ENCODE data around the gene MRGPRD.

MRGPRD gene

DNA sequence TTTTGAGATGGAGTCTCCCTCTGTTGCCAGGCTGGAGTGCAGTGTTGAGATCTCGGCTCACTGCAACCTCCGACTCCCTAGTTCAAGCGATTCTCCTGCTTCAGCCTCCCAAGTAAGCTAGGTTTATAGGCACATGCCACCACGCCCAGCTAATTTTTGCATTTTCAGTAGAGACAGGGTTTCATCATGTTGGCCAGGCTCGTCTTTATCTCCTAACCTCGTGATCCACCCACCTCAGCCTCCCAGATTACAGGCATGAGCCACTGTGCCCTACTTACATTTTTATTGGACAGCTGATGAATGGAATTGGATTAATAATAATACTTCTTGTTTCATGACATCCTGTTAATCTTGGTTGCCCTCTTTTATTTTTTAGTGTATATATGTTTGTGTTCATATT, 3.0 kb upstream of the MRGPRD start:
- Histone ChIP-seq H3K27me3 (replicated peaks) (peaks cover 3% of the 10 kb centered on the region), H3K36me3 (replicated peaks) (no peaks in the 10 kb centered on the region), H3K4me3 (ENCODE audit: low read depth, low read length) (no peak overlapping the region), H3K27ac (no peak overlapping the region)
- in situ Hi-C loops (cut with HindIII; ENCODE audit: low pct_ligation_motif_present, low sequenced_read_pairs) = no loop called here
- no peak for DNase-seq
- TF ChIP-seq, protein P1, sequence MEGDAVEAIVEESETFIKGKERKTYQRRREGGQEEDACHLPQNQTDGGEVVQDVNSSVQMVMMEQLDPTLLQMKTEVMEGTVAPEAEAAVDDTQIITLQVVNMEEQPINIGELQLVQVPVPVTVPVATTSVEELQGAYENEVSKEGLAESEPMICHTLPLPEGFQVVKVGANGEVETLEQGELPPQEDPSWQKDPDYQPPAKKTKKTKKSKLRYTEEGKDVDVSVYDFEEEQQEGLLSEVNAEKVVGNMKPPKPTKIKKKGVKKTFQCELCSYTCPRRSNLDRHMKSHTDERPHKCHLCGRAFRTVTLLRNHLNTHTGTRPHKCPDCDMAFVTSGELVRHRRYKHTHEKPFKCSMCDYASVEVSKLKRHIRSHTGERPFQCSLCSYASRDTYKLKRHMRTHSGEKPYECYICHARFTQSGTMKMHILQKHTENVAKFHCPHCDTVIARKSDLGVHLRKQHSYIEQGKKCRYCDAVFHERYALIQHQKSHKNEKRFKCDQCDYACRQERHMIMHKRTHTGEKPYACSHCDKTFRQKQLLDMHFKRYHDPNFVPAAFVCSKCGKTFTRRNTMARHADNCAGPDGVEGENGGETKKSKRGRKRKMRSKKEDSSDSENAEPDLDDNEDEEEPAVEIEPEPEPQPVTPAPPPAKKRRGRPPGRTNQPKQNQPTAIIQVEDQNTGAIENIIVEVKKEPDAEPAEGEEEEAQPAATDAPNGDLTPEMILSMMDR (IDR thresholded peaks at IDR 0.05; ENCODE audit: low read depth, low read length, missing control alignments) = no peak

DNA sequence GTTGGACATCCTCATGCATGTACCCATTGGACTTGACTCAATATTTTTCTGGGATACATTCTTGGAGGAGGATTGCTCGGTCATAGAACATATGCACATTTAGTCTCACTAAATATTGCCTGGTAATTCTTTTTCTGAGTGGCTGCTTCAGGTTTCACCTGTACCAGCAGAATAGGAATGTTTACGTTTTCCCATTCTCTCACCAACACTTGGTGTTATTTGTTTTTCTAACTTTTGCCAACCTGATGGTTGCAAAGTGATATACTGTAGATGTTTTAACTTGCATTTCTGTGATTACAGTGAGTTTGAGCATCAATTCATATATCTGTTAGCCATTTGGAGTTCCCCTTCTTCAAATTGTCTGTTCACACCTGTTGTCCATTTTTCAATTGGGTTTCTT, 1.3 kb upstream of the MRGPRD start:
- Histone ChIP-seq H3K36me3 (replicated peaks) (no peaks in the 10 kb centered on the region), H3K27ac (no peak overlapping the region), H3K27me3 (replicated peaks) (peaks cover 3% of the 10 kb centered on the region), H3K4me3 (ENCODE audit: low read depth, low read length) (no peak overlapping the region)
- DNase-seq = no peak
- TF ChIP-seq, protein P1 (IDR thresholded peaks at IDR 0.05; ENCODE audit: low read depth, low read length, missing control alignments) = no peak
- in situ Hi-C loops (cut with HindIII; ENCODE audit: low pct_ligation_motif_present, low sequenced_read_pairs) = no loop called here

DNA sequence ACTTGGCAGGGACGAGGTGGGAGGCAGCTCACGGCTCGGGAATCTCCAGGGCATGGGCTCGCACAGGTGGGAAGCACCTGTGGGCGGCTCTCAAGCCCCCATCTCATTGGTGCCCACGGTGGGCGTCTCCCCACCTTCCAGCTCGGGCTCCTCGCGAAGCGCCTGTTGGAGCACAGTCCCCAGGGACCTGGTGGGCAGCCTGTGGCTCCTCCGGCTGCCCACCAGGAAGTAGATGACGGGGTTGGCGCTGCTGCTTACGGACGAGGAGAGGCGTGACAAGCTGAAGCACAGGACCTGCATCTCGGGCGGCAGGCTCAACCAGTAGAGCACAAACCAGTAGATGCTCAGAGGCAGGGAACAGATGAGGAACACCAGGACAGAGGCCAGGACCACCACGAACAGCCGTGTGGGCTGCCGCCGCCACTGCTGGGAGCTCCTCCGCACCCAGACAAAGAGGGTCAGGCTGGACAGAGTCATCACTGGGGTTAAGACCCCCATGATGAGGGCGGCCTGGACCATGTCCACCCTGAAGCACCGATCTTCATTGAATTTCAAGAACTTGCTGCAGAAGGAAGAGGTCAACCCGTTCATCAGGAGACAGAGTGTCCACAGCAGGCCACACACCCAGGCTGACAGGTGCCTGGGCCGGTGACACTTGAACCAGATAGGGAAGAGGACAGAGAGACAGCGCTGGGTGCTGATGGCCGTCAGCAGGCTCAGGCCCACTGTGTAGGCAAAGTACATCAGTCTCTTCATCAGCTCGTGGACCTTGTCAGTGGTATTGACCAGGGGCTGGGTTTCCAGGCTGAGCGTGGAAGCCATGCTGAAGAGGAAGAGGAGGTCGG, 633 bp downstream of the MRGPRD start:
- in situ Hi-C loops (cut with HindIII; ENCODE audit: low pct_ligation_motif_present, low sequenced_read_pairs) = no loop called here
- no peaks in the 10 kb centered on the region for H3K36me3 ChIP-seq (replicated peaks)
- TF ChIP-seq, protein P1 (IDR thresholded peaks at IDR 0.05; ENCODE audit: low read depth, low read length, missing control alignments) = no peak
- H3K4me3 ChIP-seq (ENCODE audit: low read depth, low read length) = no peak overlapping the region
- DNase-seq = no peak
- no peak overlapping the region for H3K27ac ChIP-seq
- peaks cover 3% of the 10 kb centered on the region for H3K27me3 ChIP-seq (replicated peaks)

DNA sequence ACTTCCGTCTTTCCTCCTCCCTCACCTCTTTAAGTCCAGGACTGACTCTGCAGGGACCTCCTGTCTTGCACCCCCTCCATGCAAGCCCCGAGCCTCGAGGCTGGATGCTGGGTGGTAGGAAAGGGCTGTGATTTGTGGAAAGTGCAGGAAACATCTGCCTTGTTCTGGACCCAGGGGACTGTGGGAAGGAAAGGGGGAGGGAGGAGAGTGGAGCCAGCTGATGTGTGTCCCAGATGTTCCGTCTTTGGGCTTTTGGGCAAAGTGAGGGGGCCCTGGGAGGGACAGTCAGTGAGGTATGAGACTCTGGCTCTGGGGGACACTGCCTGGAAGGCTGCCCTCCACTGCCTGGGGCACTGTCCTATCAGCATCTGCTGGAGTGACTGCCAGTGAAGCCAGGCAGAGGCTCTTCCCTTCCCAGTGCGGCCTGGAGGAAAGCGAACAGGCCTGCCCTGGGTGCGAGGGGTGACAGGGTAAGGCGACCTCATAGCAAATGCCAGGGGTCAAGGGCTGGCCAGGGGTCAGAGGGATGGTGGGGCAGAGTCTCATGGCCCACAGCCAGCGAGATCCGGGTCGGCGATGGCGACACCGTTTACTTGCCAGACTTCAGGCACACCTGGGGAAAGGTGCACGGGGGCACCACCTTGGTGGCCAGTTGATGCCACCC, 1.7 kb downstream of the MRGPRD start:
- Histone ChIP-seq H3K36me3 (replicated peaks) (no peaks in the 10 kb centered on the region), H3K4me3 (ENCODE audit: low read depth, low read length) (no peak overlapping the region), H3K27me3 (replicated peaks) (peaks cover 3% of the 10 kb centered on the region), H3K27ac (no peak overlapping the region)
- in situ Hi-C loops (cut with HindIII; ENCODE audit: low pct_ligation_motif_present, low sequenced_read_pairs) = no loop called here
- no peak for DNase-seq
- TF ChIP-seq, protein P1 (IDR thresholded peaks at IDR 0.05; ENCODE audit: low read depth, low read length, missing control alignments) = no peak

DNA sequence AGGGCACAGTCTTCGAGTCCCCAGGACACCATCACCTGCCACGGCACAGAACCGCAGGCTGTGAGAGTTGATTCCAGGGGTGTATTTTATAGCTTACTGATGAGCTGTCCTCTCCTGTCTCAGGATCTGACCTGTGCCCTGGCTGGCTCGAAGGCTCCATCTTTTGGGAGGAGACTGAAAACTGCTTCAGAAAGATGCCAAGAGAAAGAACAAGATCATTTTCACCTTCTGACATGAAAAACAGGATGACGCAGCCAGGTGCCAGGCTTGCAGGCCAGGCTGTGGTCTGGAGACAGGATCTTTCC, 2.2 kb downstream of the MRGPRD start:
- Histone ChIP-seq H3K36me3 (replicated peaks) (no peaks in the 10 kb centered on the region), H3K4me3 (ENCODE audit: low read depth, low read length) (no peak overlapping the region), H3K27me3 (replicated peaks) (peaks cover 3% of the 10 kb centered on the region), H3K27ac (no peak overlapping the region)
- TF ChIP-seq, protein P1 (IDR thresholded peaks at IDR 0.05; ENCODE audit: low read depth, low read length, missing control alignments) = no peak
- DNase-seq = no peak
- in situ Hi-C loops (cut with HindIII; ENCODE audit: low pct_ligation_motif_present, low sequenced_read_pairs) = no loop called here

All from brain microvascular endothelial cell (primary cell).